HEK293 (cell line): ENCODE measurements around the gene OR1M1.

ENCODE experiments used
- CTCF ChIA-PET: fragments of 350-600 bp; formaldehyde crosslinking; extraction: SDS; loops from one replicate; lab custom pipeline; 2021; ENCODE audit warnings: antibody characterized with exemption; lab: Yijun Ruan, JAX
- POLR2A ChIA-PET: fragments of 300-600 bp; formaldehyde crosslinking; extraction: SDS; loops from one replicate; lab custom pipeline; 2020; ENCODE audit warnings: antibody characterized with exemption, inconsistent platforms; lab: Yijun Ruan, JAX
- H3K27ac ChIP-seq: fragments of 200-500 bp; sonication (Bioruptor generic); 2 replicates; pipeline ENCODE4 v1.5.1; 2014; ENCODE audit warnings: low read depth, low read length, control low read depth, inconsistent platforms; ENCODE audit errors: extremely low read depth
- H3K36me3 ChIP-seq, 2 experiments: fragments of 200-500 bp in 1 of 2; sonication (Bioruptor generic) in 1 of 2; 1 replicate in 1 of 2; 2 replicates in 1 of 2; pipeline ENCODE4 v1.5.1; 2014 to 2017; ENCODE audit warnings: inconsistent platforms in 2 of 2, low read length in 2 of 2; ENCODE audit not compliant: control insufficient read depth in 2 of 2, insufficient read depth in 1 of 2
- H3K4me1 ChIP-seq: fragments of 200-500 bp; sonication (Bioruptor generic); 2 replicates; pipeline ENCODE4 v1.5.1; 2014; ENCODE audit warnings: mild to moderate bottlenecking, low read length, inconsistent platforms; ENCODE audit not compliant: control insufficient read depth, insufficient read depth
- H3K4me3 ChIP-seq: 2 replicates; pipeline ENCODE4 v1.5.1; 2011; ENCODE audit warnings: low read depth, mild to moderate bottlenecking, control low read depth, low read length, moderate library complexity
- H3K9me3 ChIP-seq: fragments of 200-500 bp; sonication (Bioruptor generic); 2 replicates; pipeline ENCODE4 v1.5.1; 2014; ENCODE audit warnings: low read depth, low read length, inconsistent platforms; ENCODE audit not compliant: control insufficient read depth, insufficient read depth
- PRDM1 ChIP-seq: fragments of 450-650 bp; formaldehyde crosslinking; IDR thresholded peaks from 2 replicates; pipeline ENCODE4; 2016; ENCODE audit warnings: missing biosample characterization, missing genetic modification characterization
- SP2 ChIP-seq: fragments of 450-650 bp; formaldehyde crosslinking; IDR thresholded peaks from 2 replicates; pipeline ENCODE4 v1.5.1; 2016; ENCODE audit warnings: missing biosample characterization, missing genetic modification characterization
- SP7 ChIP-seq: fragments of 450-650 bp; formaldehyde crosslinking; IDR thresholded peaks from 2 replicates; pipeline ENCODE4 v1.5.1; 2016; ENCODE audit warnings: missing biosample characterization, missing genetic modification characterization
- YY2 ChIP-seq: fragments of 450-650 bp; formaldehyde crosslinking; IDR thresholded peaks from 2 replicates; pipeline ENCODE4 v1.5.1; 2016; ENCODE audit warnings: missing biosample characterization, missing genetic modification characterization
- ZBTB17 ChIP-seq: fragments of 450-650 bp; formaldehyde crosslinking; IDR thresholded peaks from 2 replicates; pipeline ENCODE4 v1.5.1; 2016; ENCODE audit warnings: missing biosample characterization, missing genetic modification characterization
- ZNF114 ChIP-seq: fragments of 450-650 bp; formaldehyde crosslinking; IDR thresholded peaks from 2 replicates; pipeline ENCODE4 v1.5.0; 2017; ENCODE audit warnings: missing biosample characterization, missing genetic modification characterization
- ZNF2 ChIP-seq: fragments of 450-650 bp; formaldehyde crosslinking; IDR thresholded peaks from 2 replicates; pipeline ENCODE4 v1.5.1; 2016; ENCODE audit warnings: missing biosample characterization, missing genetic modification characterization
- ZNF248 ChIP-seq: fragments of 450-650 bp; formaldehyde crosslinking; IDR thresholded peaks from 2 replicates; pipeline ENCODE4 v1.5.1; 2017; ENCODE audit warnings: missing biosample characterization, missing genetic modification characterization
- ZNF266 ChIP-seq: fragments of 450-650 bp; formaldehyde crosslinking; IDR thresholded peaks from 2 replicates; pipeline ENCODE4 v1.5.1; 2016; ENCODE audit warnings: missing biosample characterization, missing genetic modification characterization, low read depth
- ZNF335 ChIP-seq: fragments of 450-650 bp; formaldehyde crosslinking; conservative IDR thresholded peaks from 2 replicates; pipeline ENCODE4 v1.5.1; 2016; ENCODE audit warnings: missing biosample characterization, missing genetic modification characterization
- ZNF350 ChIP-seq: fragments of 450-650 bp; formaldehyde crosslinking; IDR thresholded peaks from 2 replicates; pipeline ENCODE4 v1.5.0; 2017; ENCODE audit warnings: missing biosample characterization, mild to moderate bottlenecking, missing genetic modification characterization
- TF ChIP-seq, protein P1 (sequence below): fragments of 450-650 bp; formaldehyde crosslinking; IDR thresholded peaks from 2 replicates; pipeline ENCODE4 v1.5.1; 2016; ENCODE audit warnings: missing biosample characterization, missing genetic modification characterization, low read depth
- TF ChIP-seq, protein P2 (sequence below): fragments of 450-650 bp; formaldehyde crosslinking; IDR thresholded peaks from 2 replicates; pipeline ENCODE4 v1.5.1; 2016; ENCODE audit warnings: missing biosample characterization, missing genetic modification characterization
- TF ChIP-seq, protein P3 (sequence below): fragments of 450-650 bp; formaldehyde crosslinking; IDR thresholded peaks from 2 replicates; pipeline ENCODE4 v1.5.1; 2016; ENCODE audit warnings: missing biosample characterization, missing genetic modification characterization
- TF ChIP-seq, protein P4 (sequence below): fragments of 450-650 bp; formaldehyde crosslinking; IDR thresholded peaks from 2 replicates; pipeline ENCODE4 v1.5.1; 2016; ENCODE audit warnings: missing biosample characterization, missing genetic modification characterization
- TF ChIP-seq, protein P5 (sequence below): fragments of 450-650 bp; formaldehyde crosslinking; IDR thresholded peaks from 2 replicates; pipeline ENCODE4 v1.5.1; 2016; ENCODE audit warnings: missing biosample characterization, missing genetic modification characterization
- TF ChIP-seq, protein P6 (sequence below): fragments of 450-650 bp; formaldehyde crosslinking; conservative IDR thresholded peaks from 2 replicates; pipeline ENCODE4 v1.5.1; 2016; ENCODE audit warnings: low read depth, missing biosample characterization, missing genetic modification characterization

Gene OR1M1

DNA sequence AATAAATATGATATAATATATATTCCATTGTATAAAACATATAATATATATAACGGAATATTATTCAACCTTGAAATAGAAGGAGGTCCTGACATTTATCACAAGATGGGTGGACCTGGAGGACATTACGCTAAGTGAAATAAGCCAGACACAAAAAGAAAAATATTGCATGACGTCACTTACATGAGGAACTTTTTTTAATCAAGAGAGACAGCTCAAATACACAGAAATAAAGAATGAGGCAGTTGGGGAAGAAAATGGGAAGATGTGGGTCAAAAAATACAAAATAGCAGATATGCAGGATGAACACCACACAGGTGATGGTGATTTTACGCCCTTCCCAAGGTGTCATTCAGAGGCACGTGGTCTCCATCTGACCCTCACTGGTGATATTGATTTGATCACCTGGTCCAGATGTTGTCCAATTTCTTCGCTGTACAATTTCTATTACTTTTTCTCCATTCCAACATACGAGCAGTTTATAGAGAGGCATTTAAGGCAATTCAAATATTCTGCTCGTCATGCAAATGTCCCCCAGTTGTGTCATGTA lies 52.8 kb downstream of the OR1M1 start:
- Histone ChIP-seq H3K4me3 (peak overlapping the region; percentile 96), H3K36me3 (peaks cover 4 to 16% of the 10 kb centered on the region in 2 experiments; a peak in 2 of 3 replicates), H3K4me1 (no peaks in the 10 kb centered on the region), H3K27ac (no peak overlapping the region; the same call in 1 of the 2 replicates), H3K9me3 (no peaks in the 10 kb centered on the region)
- TF ChIP-seq, protein P1, sequence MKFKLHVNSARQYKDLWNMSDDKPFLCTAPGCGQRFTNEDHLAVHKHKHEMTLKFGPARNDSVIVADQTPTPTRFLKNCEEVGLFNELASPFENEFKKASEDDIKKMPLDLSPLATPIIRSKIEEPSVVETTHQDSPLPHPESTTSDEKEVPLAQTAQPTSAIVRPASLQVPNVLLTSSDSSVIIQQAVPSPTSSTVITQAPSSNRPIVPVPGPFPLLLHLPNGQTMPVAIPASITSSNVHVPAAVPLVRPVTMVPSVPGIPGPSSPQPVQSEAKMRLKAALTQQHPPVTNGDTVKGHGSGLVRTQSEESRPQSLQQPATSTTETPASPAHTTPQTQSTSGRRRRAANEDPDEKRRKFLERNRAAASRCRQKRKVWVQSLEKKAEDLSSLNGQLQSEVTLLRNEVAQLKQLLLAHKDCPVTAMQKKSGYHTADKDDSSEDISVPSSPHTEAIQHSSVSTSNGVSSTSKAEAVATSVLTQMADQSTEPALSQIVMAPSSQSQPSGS (tag by site-specific recombination): peak; percentile 58
- TF ChIP-seq ZNF248 (no peak), ZNF350 (tag by site-specific recombination) (no peak), YY2 (tag by site-specific recombination) (no peak)
- ChIA-PET POLR2A (no interaction called here), CTCF (no interaction called here)

DNA sequence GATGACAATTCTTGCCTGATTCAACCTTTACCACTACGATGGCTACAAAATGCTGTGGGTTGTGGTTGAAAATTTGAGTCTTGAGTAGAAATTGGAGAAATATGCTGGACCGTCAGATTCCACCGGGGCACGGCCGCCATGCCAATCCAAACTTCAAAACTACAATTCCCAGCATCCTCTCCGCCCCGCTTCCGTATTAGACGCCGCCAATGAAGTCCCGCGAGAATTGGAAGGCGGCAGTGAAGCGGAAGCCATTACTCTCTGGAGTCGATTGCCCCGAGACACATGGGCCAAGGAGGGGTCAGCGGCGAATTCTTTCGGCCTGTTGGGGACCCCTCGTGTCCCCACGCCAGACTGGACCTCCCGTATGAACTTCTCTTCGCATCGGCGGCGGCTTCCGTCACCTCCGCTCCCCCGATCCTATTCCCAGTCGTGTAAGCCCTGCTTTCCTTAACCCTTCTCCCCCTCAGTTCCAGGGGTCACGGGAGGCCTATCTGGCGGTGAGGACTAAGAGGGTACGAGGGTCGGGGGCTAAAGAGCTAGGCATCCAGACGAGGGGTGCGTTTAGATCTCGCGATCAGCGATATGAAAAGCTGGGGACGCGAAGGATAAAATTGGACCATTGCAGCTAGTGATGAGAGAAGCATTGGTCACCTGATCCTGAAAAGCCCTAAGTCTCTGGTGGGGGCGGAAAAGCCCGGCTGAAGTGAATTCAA lies 53.5 kb downstream of the OR1M1 start, which contains the start of gene ZNF317:
Gene ZNF317 (plus strand): TSS at position 239 of the 716 bp plus-strand sequence. CDS start 15,620 bp downstream, outside the sequence.
- peak within 1 kb of the TSS; percentile 96 for H3K4me3 ChIP-seq
- H3K27ac ChIP-seq: peak within 1 kb of the TSS; percentile 65; the same call in 1 of the 2 replicates
- no peaks in the 10 kb centered on the region for H3K9me3 ChIP-seq
- H3K4me1 ChIP-seq: no peaks in the 10 kb centered on the region
- CTCF ChIA-PET: no interaction called here
- peaks cover 4 to 22% of the 10 kb centered on the region in 2 experiments; a peak in 2 of 3 replicates for H3K36me3 ChIP-seq
- POLR2A ChIA-PET: interaction anchor here (0.5 kb wide), 1 partner anchor 657 kb away, joined by 6 read pairs; no protein-coding TSS in a partner anchor
- TF ChIP-seq ZNF2 (tag by site-specific recombination) (no peak), ZNF335 (peak; percentile 89), ZBTB17 (tag by site-specific recombination) (peak; percentile 57; the same call in 1 of the 2 replicates), SP2 (tag by site-specific recombination) (peak; percentile 33; the same call in 1 of the 2 replicates), ZNF266 (tag by site-specific recombination) (no peak), YY2 (tag by site-specific recombination) (peak; percentile 81), PRDM1 (no peak), ZNF114 (tag by site-specific recombination) (no peak), SP7 (tag by site-specific recombination) (peak; percentile 52; the same call in 1 of the 2 replicates)
- TF ChIP-seq, protein P2, sequence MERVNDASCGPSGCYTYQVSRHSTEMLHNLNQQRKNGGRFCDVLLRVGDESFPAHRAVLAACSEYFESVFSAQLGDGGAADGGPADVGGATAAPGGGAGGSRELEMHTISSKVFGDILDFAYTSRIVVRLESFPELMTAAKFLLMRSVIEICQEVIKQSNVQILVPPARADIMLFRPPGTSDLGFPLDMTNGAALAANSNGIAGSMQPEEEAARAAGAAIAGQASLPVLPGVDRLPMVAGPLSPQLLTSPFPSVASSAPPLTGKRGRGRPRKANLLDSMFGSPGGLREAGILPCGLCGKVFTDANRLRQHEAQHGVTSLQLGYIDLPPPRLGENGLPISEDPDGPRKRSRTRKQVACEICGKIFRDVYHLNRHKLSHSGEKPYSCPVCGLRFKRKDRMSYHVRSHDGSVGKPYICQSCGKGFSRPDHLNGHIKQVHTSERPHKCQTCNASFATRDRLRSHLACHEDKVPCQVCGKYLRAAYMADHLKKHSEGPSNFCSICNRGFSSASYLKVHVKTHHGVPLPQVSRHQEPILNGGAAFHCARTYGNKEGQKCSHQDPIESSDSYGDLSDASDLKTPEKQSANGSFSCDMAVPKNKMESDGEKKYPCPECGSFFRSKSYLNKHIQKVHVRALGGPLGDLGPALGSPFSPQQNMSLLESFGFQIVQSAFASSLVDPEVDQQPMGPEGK (tag by site-specific recombination): peak; percentile 28; the same call in 1 of the 2 replicates
- TF ChIP-seq, protein P3, sequence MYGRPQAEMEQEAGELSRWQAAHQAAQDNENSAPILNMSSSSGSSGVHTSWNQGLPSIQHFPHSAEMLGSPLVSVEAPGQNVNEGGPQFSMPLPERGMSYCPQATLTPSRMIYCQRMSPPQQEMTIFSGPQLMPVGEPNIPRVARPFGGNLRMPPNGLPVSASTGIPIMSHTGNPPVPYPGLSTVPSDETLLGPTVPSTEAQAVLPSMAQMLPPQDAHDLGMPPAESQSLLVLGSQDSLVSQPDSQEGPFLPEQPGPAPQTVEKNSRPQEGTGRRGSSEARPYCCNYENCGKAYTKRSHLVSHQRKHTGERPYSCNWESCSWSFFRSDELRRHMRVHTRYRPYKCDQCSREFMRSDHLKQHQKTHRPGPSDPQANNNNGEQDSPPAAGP (tag by site-specific recombination): 0 out of 2 replicates have a peak, but pooled peaks have one; percentile 36
- TF ChIP-seq, protein P4, sequence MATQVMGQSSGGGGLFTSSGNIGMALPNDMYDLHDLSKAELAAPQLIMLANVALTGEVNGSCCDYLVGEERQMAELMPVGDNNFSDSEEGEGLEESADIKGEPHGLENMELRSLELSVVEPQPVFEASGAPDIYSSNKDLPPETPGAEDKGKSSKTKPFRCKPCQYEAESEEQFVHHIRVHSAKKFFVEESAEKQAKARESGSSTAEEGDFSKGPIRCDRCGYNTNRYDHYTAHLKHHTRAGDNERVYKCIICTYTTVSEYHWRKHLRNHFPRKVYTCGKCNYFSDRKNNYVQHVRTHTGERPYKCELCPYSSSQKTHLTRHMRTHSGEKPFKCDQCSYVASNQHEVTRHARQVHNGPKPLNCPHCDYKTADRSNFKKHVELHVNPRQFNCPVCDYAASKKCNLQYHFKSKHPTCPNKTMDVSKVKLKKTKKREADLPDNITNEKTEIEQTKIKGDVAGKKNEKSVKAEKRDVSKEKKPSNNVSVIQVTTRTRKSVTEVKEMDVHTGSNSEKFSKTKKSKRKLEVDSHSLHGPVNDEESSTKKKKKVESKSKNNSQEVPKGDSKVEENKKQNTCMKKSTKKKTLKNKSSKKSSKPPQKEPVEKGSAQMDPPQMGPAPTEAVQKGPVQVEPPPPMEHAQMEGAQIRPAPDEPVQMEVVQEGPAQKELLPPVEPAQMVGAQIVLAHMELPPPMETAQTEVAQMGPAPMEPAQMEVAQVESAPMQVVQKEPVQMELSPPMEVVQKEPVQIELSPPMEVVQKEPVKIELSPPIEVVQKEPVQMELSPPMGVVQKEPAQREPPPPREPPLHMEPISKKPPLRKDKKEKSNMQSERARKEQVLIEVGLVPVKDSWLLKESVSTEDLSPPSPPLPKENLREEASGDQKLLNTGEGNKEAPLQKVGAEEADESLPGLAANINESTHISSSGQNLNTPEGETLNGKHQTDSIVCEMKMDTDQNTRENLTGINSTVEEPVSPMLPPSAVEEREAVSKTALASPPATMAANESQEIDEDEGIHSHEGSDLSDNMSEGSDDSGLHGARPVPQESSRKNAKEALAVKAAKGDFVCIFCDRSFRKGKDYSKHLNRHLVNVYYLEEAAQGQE (tag by site-specific recombination): peak; percentile 25; the same call in 1 of the 2 replicates
- TF ChIP-seq, protein P5, sequence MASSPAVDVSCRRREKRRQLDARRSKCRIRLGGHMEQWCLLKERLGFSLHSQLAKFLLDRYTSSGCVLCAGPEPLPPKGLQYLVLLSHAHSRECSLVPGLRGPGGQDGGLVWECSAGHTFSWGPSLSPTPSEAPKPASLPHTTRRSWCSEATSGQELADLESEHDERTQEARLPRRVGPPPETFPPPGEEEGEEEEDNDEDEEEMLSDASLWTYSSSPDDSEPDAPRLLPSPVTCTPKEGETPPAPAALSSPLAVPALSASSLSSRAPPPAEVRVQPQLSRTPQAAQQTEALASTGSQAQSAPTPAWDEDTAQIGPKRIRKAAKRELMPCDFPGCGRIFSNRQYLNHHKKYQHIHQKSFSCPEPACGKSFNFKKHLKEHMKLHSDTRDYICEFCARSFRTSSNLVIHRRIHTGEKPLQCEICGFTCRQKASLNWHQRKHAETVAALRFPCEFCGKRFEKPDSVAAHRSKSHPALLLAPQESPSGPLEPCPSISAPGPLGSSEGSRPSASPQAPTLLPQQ (tag by site-specific recombination): peak; percentile 19; the same call in 1 of the 2 replicates
- TF ChIP-seq, protein P6, sequence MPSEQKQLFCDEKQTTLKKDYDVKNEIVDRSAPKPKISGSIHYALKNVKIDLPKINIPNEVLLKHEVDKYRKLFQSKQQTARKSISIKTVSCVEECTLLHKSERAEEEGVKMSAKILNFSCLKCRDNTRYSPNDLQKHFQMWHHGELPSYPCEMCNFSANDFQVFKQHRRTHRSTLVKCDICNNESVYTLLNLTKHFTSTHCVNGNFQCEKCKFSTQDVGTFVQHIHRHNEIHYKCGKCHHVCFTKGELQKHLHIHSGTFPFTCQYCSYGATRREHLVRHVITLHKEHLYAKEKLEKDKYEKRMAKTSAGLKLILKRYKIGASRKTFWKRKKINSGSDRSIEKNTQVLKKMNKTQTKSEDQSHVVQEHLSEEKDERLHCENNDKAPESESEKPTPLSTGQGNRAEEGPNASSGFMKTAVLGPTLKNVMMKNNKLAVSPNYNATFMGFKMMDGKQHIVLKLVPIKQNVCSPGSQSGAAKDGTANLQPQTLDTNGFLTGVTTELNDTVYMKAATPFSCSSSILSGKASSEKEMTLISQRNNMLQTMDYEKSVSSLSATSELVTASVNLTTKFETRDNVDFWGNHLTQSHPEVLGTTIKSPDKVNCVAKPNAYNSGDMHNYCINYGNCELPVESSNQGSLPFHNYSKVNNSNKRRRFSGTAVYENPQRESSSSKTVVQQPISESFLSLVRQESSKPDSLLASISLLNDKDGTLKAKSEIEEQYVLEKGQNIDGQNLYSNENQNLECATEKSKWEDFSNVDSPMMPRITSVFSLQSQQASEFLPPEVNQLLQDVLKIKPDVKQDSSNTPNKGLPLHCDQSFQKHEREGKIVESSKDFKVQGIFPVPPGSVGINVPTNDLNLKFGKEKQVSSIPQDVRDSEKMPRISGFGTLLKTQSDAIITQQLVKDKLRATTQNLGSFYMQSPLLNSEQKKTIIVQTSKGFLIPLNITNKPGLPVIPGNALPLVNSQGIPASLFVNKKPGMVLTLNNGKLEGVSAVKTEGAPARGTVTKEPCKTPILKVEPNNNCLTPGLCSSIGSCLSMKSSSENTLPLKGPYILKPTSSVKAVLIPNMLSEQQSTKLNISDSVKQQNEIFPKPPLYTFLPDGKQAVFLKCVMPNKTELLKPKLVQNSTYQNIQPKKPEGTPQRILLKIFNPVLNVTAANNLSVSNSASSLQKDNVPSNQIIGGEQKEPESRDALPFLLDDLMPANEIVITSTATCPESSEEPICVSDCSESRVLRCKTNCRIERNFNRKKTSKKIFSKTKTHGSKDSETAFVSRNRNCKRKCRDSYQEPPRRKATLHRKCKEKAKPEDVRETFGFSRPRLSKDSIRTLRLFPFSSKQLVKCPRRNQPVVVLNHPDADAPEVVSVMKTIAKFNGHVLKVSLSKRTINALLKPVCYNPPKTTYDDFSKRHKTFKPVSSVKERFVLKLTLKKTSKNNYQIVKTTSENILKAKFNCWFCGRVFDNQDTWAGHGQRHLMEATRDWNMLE (tag by site-specific recombination): peak; percentile 60
